HG03095 (cell line): ENCODE data around the gene TRIO.
"Not testable (repeated sequence)": the region's sequence is repeated elsewhere in the genome, so short reads cannot be mapped to it uniquely, and the experiment has no call there.

ENCODE experiments used
- ATAC-seq: cut with Tn5 transposase; IDR thresholded peaks from one replicate; pipeline ENCODE4 v1.9.1; 2021; ENCODE audit warnings: moderate library complexity; ENCODE audit not compliant: unreplicated experiment

TRIO gene

DNA sequence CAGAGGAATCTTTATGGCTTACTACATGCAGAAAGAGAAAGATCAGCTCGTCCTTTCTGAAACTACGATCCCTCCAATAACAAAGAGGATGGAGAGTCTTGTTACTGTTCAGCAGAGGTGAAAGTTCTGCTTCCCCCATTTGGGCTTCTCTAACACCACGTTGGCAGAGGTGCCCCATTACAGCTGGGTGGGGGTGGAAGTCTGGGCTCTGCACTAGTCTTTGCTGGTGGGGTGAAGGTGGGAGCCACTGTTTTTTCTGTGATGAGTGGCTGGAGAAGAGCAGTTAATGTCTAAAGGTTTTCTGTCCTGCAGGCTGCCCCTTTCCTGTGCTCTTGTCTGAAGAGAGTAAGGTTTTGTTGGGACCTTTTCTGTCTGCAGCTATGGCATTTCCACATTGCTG is 373.8 kb downstream of the TRIO start:
- no peak for ATAC-seq

DNA sequence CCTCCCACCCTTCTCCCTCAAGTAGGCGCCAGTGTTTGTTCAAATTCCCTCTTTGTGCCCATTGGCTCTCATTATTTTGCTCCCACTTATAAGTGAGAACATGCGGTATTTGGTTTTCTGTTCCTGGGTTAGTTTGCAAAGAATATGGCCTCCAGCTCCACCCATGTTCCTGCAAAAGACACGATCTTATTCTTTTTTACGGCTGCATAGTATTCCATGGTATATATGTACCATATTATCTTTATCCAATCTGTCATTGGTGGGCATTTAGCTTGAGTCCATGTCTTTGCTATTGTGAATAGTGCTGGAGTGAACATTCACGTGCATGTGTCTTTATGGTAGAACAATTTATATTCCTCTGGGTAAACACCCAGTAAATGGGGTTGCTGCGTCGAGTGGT is 375.5 kb downstream of the TRIO start:
- no peak for ATAC-seq

- ATAC-seq, result no peak
Measured at GRCh38 chr5:14521748-14522147, 378.6 kb downstream of the TRIO start.

- no peak for ATAC-seq
Measured at GRCh38 chr5:14522721-14523120, 379.6 kb downstream of the TRIO start.

GRCh38 chr5:14523243-14524034 is 380.3 kb downstream of the TRIO start:
- ATAC-seq, result no peak

GRCh38 chr5:14525397-14525796 is 382.3 kb downstream of the TRIO start:
- no peak for ATAC-seq

DNA sequence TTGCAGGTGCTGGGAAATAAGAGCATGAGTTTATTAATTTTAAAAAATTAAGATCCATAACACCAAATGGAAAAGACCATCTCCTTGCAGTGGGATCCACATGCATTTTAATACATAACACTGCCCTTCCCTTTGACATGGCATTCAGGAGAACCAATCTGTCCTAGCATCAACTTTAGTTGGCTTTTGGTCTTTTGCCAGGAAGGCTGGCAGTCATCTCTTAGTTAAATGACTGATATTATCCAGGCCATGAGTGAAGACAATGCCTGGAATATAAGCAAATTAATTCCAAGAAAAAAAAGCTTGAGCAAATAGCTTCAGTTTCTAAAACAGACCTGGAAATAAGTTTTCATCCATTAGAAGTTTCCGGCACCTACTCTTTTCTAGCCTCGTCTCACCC is 383.4 kb downstream of the TRIO start:
- ATAC-seq, result no peak

DNA sequence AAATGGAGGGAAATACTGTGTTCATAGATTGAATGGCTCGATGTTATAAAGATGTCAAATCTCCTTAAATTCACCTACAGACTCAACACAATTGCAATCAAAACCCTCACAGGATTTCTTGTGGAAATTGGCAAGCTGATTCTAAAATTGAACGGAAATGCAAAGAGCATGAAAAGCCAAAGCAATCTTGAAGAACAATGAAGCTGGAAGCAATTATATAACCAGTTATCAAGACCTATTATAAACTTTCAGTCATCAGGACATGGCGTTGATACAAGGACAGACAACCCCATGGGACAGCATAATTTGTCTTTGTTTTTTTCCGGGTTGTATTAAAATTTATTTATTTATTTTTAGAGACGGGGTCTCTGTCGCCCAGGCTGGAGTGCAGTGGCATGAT is 385.0 kb downstream of the TRIO start:
- ATAC-seq, result no peak

- no peak for ATAC-seq
Measured at GRCh38 chr5:14528926-14529325, 385.8 kb downstream of the TRIO start.

DNA sequence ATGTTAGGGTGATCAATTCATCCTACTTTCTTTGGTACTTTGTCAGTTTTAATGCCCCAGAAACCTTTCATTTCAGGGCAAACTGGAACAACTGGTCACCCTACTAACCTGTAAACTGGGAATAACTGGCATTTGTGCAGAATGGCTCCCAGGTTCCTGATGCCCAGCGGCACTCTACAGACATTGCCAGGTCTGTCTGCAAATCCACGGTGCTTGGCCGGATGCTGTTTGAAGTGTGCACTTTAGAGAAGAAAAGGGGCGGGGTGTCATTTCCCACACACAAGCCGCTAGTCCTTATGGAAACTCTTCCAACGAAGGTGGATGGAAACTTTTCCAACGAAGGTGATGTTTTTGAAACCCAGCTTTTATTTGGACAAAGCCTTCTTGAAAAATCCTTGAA is 388.5 kb downstream of the TRIO start:
- ATAC-seq, result no peak

DNA sequence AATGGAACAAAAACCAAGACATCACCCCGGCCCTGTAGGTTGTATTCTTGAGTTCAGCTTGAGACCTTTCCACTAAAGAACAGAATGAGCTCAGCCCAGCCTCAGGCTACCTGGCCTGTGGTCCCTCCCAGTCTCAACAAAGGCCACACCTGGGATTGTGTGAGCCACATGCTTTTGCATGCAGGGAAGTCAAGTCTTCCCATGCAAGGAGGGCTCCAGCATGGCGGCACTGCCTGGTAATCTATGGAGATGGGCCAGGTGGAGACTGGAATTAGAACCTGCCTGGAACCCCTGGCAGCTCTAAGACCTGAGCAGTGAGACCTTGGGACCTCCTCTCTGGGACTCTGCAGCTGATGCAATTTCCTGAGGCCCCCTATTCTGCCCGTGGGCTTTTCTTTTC is 389.0 kb downstream of the TRIO start:
- no peak for ATAC-seq

- ATAC-seq, result no peak
Measured at GRCh38 chr5:14534773-14535172, 391.6 kb downstream of the TRIO start.

DNA sequence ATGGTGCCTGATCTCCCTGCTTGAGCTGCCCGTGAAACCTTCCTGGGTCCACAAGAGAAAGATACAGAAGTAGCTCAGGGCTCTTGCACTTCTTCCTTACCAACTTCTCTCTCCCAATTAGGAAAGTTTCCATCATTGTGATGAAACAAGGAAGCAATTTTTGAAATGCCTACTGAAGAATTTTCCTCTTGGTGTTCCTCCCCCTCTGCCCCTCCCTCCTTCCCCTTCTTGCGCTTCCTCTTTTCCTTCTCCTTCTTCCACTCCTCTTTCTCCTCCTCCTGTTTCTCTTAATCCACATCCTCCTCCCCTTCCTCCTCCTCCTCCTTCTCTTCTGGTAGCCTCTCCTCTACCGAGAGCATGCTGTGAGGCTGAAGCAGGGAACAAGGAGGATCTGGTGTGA is 402.2 kb downstream of the TRIO start:
- no peak for ATAC-seq

DNA sequence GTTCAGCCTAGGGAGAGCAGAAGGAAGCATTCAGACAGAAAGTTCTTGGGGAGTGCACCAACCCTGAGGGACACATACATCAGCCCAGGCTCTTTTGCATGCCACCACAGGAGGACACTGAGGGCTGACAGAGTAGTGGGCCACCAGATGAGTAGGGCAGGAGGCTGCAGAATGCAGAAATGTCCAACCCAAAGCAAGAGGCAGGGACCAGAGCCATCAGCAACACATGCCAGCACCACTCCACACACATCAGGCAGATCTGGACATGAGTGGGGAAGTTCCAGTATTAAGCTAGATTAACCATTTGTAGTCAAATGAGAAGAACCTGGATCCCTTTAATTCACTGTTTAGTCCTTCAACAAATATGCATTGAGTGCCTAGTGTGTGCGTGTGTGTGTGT is 402.7 kb downstream of the TRIO start:
- ATAC-seq, result no peak

DNA sequence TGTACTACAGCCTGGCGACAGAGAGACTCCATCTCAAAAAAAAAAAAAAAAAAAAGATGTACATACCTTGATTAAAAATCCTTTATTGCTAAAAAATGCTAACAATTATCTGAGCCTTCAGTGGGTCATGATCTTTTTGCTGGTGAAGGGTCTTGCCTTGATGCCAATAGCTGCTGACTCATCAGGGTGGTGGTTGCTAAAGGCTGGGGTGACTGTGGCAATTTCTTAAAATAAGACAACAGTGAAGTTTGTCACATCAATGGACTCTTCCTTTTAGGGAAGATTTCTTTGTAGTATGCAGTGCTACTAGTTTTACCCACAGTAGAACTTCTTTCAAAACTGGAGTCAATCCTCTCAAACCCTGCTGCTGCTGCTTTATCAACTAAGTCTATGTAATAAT is 404.5 kb downstream of the TRIO start:
- no peak for ATAC-seq

DNA sequence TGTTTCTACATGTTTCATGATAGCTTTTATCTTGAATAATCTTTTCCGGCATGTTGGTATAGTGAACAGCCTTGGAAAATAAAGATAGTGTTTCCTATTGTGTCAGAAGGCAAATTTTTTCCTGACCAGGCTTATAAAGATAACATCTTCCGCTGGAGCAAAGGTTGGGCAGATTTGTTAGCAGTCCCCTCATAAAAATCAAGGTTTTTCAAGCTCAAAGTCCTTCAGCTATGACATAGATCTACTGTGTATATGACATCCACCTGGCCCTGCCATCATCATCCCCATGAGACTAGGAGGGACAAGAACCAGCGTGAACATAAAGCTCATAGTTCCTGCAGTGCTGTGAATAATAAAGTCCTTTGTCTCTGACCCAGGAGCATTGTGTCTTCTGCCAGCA is 408.1 kb downstream of the TRIO start:
- ATAC-seq, result no peak

DNA sequence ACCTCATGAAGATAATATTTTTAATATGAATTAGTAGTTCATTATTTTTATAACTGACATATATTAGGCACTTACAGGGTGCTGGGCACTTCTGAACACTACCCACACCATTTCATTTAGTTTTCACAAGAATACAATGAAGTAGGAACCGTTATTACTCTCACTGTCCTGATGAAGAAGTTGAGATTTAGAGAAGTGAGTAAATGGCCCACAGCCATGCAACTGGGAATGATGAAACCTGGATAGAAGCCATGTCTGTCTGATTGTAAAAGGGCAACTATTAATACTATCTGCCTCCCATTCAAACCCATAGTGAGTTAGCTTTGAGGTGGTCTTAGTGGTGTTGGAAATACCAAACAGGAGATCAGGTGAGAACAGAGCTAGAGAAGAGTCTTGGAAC is 408.9 kb downstream of the TRIO start:
- ATAC-seq, result no peak

- not testable (repeated sequence) for ATAC-seq
Measured at GRCh38 chr5:14554288-14554687, 411.1 kb downstream of the TRIO start.

- ATAC-seq, result no peak
Measured at GRCh38 chr5:14556015-14556414, 412.9 kb downstream of the TRIO start.

GRCh38 chr5:14557203-14557770 is 414.1 kb downstream of the TRIO start:
- no peak for ATAC-seq

DNA sequence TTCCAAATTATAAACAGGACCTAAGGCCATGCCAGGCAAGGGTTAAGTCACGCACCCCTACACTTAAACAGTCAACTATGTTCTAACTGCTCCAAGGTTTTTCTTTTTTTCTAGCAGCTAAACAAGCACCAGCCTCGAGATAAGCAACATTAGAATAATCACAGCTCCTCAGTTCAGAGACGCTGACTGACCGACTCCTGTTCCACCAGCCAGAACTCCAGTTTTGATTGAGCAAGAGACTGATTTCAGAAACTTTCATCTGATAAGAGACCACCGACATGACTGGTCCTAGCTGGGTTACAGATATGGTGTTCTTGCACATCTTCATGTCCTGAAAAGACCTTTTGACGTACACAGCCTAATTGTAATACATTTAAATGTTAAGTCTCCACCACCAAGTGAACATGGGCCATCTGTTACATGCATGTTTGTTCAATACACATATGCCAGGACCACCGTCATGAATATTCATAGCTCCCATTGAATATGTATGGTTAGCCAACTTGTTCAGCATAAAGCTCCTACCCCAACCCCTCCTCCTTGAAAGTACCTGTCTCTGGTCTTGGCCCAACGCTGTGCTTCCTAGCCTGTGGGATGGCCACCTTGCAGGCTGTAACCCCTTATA is 414.8 kb downstream of the TRIO start:
- no peak for ATAC-seq
